K562 (cell line): ENCODE measurements around the gene GET4. TPM values are rescaled to one million over a fixed set of nuclear protein-coding genes. Genes with fewer than 3 reads are reported as not detected.
A peak's percentile ranks its signal among the peaks of the same experiment; 100 is the strongest.

Source experiments
- ATAC-seq: fragments of 200-7000 bp; cut with Tn5 transposase; 3 replicates; pipeline ENCODE4 v1.9.1; 2020; ENCODE audit warnings: moderate library complexity
- BruUV-seq: library from RNA; stranded (reverse); fragments of 400-500 nt; replicated peaks from 2 replicates; lab custom pipeline; 2021; lab: Mats Ljungman, UMichigan
- CTCF ChIA-PET: fragments of 300-600 bp; formaldehyde crosslinking; extraction: SDS; loops from one replicate; lab custom pipeline; 2021; ENCODE audit warnings: low intra/inter-chr PET ratio; lab: Yijun Ruan, JAX
- POLR2A ChIA-PET: fragments of 300-600, 350-650 bp; sonication (Branson Sonifier 250); formaldehyde crosslinking; extraction: SDS; loops from one replicate; lab custom pipeline; 2021; ENCODE audit warnings: antibody characterized with exemption, inconsistent platforms; lab: Yijun Ruan, JAX
- DNase-seq, 4 experiments: peaks; one replicate each; pipeline versions ENCODE4 v3.0.0 to v3.0.0-alpha.2; 2011 to 2018; ENCODE audit warnings: low spot score in 3 of 4, mixed read lengths in 3 of 4; ENCODE audit errors: extremely low read depth in 1 of 4
- FAIRE-seq: peaks from 2 replicates; lab custom pipeline; 2011; peaks lifted over from hg19 to GRCh38; lab: Jason Lieb, UNC
- H2AFZ ChIP-seq: 2 replicates; pipeline ENCODE4 v1.6.0; 2011; ENCODE audit warnings: low read depth, low read length, control low read depth, inconsistent platforms
- H3K27ac ChIP-seq: fragments of 200-600 bp; 3 replicates; pipeline ENCODE4 v1.8.0; 2011; ENCODE audit warnings: low read depth, mild to moderate bottlenecking, control low read depth, inconsistent platforms, low read length, moderate library complexity, mixed read lengths; ENCODE audit errors: extremely low read depth
- H3K27me3 ChIP-seq, 2 experiments: fragments of 300-600 bp in 1 of 2; 2 replicates in 1 of 2; 3 replicates in 1 of 2; pipeline versions ENCODE4 v1.6.0 to v1.8.0; 2011; ENCODE audit warnings: inconsistent platforms in 2 of 2, low read length in 2 of 2, mild to moderate bottlenecking in 1 of 2, mixed read lengths in 1 of 2, moderate library complexity in 1 of 2; ENCODE audit not compliant: control insufficient read depth in 2 of 2, insufficient read depth in 2 of 2
- H3K36me3 ChIP-seq: fragments of 300-600 bp; 3 replicates; pipeline ENCODE4 v1.8.0; 2011; ENCODE audit warnings: mild to moderate bottlenecking, low read length, inconsistent platforms; ENCODE audit not compliant: control insufficient read depth, insufficient read depth
- H3K4me1 ChIP-seq, 2 experiments: fragments of 200-600 bp in 1 of 2; replicated peaks in 1 of 2; 2 replicates in 1 of 2; 3 replicates in 1 of 2; pipeline versions ENCODE4 v1.5.1 to v1.8.0; 2011; ENCODE audit warnings: inconsistent platforms in 2 of 2, low read length in 2 of 2, mild to moderate bottlenecking in 1 of 2, mixed read lengths in 1 of 2, moderate library complexity in 1 of 2; ENCODE audit not compliant: control insufficient read depth in 2 of 2, insufficient read depth in 2 of 2
- H3K4me2 ChIP-seq: 2 replicates; pipeline ENCODE4 v1.6.1; 2011; ENCODE audit warnings: low read length, control low read depth, inconsistent platforms, mixed read lengths; ENCODE audit not compliant: insufficient read depth
- H3K4me3 ChIP-seq: fragments of 200-600 bp; sonication (generic), shearing (Covaris generic); 2 replicates; pipeline ENCODE4 v1.5.1; 2016; ENCODE audit warnings: control low read depth, inconsistent platforms
- H3K79me2 ChIP-seq: fragments of 200-600 bp; 3 replicates; pipeline ENCODE4 v1.8.0; 2011; ENCODE audit warnings: low read length, inconsistent platforms; ENCODE audit not compliant: control insufficient read depth, insufficient read depth
- H3K9ac ChIP-seq, 2 experiments: 2 replicates each; pipeline versions ENCODE4 v1.6.0 to v1.6.1; 2011; ENCODE audit warnings: low read depth in 2 of 2, low read length in 2 of 2, control low read depth in 1 of 2, inconsistent platforms in 1 of 2, mild to moderate bottlenecking in 1 of 2, mixed read lengths in 1 of 2; ENCODE audit not compliant: insufficient read depth in 1 of 2
- H3K9me1 ChIP-seq: one replicate; pipeline ENCODE4 v1.6.0; 2011; ENCODE audit warnings: inconsistent platforms, mild to moderate bottlenecking, low read length, moderate library complexity; ENCODE audit not compliant: control insufficient read depth, insufficient read depth
- H3K9me3 ChIP-seq: replicated peaks from 2 replicates; pipeline ENCODE4 v1.5.1; 2011; ENCODE audit warnings: low read depth, low read length, inconsistent platforms; ENCODE audit not compliant: control insufficient read depth, insufficient read depth
- H4K20me1 ChIP-seq: replicated peaks from 2 replicates; pipeline ENCODE4 v1.6.1; 2011; ENCODE audit warnings: low read length, inconsistent platforms, mixed read lengths; ENCODE audit not compliant: control insufficient read depth, insufficient read depth
- EZH2 ChIP-seq: IDR thresholded peaks from 2 replicates; pipeline ENCODE4 v1.6.1; 2012; ENCODE audit warnings: low read depth, mild to moderate bottlenecking, inconsistent platforms, low read length, borderline replicate concordance
- WGBS: fragments of 100-300 bp; shearing (Covaris generic); methylation state at CpG from one replicate; pipeline ENCODE4 v1.1.6; 2016; ENCODE audit warnings: low coverage, mixed read lengths; ENCODE audit not compliant: insufficient coverage; ENCODE audit errors: missing lambda C conversion rate; 5-methylcytosine and 5-hydroxymethylcytosine counted together
- in situ Hi-C: fragments of 300-500 bp; cut with MboI; formaldehyde crosslinking; loops from 4 replicates; pipeline ENCODE4 v1.15.0; 2018; ENCODE audit warnings: inconsistent platforms, mixed read lengths
- intact Hi-C: fragments of 100-400 bp; cut with micrococcal nuclease; formaldehyde crosslinking; loops from 2 replicates; pipeline ENCODE4 v1.14.2; 2022
- polyA plus RNA-seq, 8 experiments: library from polyadenylated mRNA; depleted of rRNA in 4 of 8; stranded (reverse) in 5 of 8; unstranded in 3 of 8; fragments of >200 nt; fragmentation: Nextera tagmentation in 2 of 8; fragmentation: Illumina TruSeq in 1 of 8; extraction: Ambion mirVana in 2 of 8; extraction: Trizol in 1 of 8; gene quantifications; 2 replicates each; pipeline versions ENCODE4 v1.2.1 to v1.2.3, GENCODE V29; 2011 to 2014; ENCODE audit warnings: inconsistent platforms in 1 of 8, missing spikeins in 1 of 8
- total RNA-seq, 7 experiments: library from RNA; depleted of rRNA in 6 of 7; stranded (reverse); fragments of >200 nt in 6 of 7; fragmentation: Illumina TruSeq in 2 of 7; extraction: Trizol in 2 of 7; gene quantifications; 2 replicates each; pipeline versions ENCODE4 v1.2.1 to v1.2.3, GENCODE V29; 2011 to 2021; ENCODE audit warnings: low replicate concordance in 1 of 7
- TF ChIP-seq, protein P1 (sequence below), 2 experiments: fragments of 450-650 bp; IDR thresholded peaks; 2 replicates each; pipeline ENCODE4 v1.6.1; 2018; ENCODE audit warnings: mild to moderate bottlenecking in 2 of 2, low read depth in 1 of 2; ENCODE audit not compliant: partially characterized antibody in 2 of 2
- TF ChIP-seq, protein P2 (sequence below): sonication (generic); formaldehyde crosslinking; IDR thresholded peaks from 2 replicates; pipeline ENCODE4 v1.8.1; 2023; ENCODE audit warnings: mild to moderate bottlenecking, missing genetic modification reagents

GET4 gene
- total and polyA plus RNA-seq, 9 of the 15 experiments (the other 6 are each of a cell fraction or from before 2014, with no cell fraction given) = 0.99 to 122 (median 40.4) TPM

DNA sequence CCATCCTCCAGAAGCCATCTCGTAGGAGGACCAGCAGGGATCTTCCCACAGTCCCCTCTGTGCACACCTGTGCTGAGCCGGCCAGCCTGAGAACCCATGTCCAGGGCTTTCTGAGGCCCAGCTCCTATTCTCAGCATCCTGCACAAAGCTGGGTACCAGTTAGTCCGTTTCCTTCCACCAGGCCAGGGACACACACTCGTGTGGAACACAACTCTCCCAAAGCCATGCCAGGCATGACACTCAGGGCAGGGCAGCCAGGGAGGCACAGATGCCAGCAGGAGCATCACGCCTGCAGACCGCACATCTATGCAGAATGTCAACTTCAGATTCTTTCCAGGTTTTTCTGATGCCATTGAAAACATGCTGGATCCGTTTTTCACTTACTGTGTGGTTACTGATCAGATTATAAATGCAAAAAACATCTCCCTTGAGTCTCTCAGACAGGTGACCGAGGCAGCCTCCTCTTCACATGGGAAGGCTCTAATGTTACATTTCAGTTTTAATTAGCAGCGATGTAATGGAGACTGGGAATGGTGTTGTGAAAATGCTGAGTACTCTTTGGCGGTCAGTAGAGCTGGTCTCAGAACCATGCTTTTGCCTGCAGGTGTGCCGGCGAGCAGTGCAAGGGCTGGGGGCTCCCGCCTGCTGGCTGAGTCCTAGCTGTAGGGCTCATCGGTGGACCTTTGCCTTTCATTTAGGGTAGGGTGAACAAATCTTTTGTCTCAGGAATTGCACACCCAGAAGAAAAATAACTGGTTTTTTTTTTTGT lies 47.4 kb upstream of the GET4 start:
- Histone ChIP-seq H3K9ac (no peak overlapping the region), H3K4me2 (no peak overlapping the region), H3K4me1 (peaks cover 18 to 29% of the 10 kb centered on the region in 2 experiments), H3K9me3 (no peaks in the 10 kb centered on the region), H3K9me1 (peaks cover 6% of the 10 kb centered on the region), H3K27me3 (no peaks in the 10 kb centered on the region), H3K79me2 (peaks cover 92% of the 10 kb centered on the region), H3K27ac (no peak overlapping the region), H4K20me1 (peaks cover 28% of the 10 kb centered on the region; the same call in 1 of the 2 replicates), H3K36me3 (peaks cover 31% of the 10 kb centered on the region; the same call in 2 of the 3 replicates), H3K4me3 (no peak overlapping the region), H2AFZ (no peak overlapping the region)
- FAIRE-seq = no peak
- in situ Hi-C loops (no loop called here), intact Hi-C loops (no loop called here)
- no peak for TF ChIP-seq EZH2
- TF ChIP-seq, protein P1, sequence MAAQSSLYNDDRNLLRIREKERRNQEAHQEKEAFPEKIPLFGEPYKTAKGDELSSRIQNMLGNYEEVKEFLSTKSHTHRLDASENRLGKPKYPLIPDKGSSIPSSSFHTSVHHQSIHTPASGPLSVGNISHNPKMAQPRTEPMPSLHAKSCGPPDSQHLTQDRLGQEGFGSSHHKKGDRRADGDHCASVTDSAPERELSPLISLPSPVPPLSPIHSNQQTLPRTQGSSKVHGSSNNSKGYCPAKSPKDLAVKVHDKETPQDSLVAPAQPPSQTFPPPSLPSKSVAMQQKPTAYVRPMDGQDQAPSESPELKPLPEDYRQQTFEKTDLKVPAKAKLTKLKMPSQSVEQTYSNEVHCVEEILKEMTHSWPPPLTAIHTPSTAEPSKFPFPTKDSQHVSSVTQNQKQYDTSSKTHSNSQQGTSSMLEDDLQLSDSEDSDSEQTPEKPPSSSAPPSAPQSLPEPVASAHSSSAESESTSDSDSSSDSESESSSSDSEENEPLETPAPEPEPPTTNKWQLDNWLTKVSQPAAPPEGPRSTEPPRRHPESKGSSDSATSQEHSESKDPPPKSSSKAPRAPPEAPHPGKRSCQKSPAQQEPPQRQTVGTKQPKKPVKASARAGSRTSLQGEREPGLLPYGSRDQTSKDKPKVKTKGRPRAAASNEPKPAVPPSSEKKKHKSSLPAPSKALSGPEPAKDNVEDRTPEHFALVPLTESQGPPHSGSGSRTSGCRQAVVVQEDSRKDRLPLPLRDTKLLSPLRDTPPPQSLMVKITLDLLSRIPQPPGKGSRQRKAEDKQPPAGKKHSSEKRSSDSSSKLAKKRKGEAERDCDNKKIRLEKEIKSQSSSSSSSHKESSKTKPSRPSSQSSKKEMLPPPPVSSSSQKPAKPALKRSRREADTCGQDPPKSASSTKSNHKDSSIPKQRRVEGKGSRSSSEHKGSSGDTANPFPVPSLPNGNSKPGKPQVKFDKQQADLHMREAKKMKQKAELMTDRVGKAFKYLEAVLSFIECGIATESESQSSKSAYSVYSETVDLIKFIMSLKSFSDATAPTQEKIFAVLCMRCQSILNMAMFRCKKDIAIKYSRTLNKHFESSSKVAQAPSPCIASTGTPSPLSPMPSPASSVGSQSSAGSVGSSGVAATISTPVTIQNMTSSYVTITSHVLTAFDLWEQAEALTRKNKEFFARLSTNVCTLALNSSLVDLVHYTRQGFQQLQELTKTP (IDR thresholded peaks at IDR 0.05; ENCODE audit: low read depth in 1 of 2, partially characterized antibody in 2 of 2) = no peak
- TF ChIP-seq, protein P2, sequence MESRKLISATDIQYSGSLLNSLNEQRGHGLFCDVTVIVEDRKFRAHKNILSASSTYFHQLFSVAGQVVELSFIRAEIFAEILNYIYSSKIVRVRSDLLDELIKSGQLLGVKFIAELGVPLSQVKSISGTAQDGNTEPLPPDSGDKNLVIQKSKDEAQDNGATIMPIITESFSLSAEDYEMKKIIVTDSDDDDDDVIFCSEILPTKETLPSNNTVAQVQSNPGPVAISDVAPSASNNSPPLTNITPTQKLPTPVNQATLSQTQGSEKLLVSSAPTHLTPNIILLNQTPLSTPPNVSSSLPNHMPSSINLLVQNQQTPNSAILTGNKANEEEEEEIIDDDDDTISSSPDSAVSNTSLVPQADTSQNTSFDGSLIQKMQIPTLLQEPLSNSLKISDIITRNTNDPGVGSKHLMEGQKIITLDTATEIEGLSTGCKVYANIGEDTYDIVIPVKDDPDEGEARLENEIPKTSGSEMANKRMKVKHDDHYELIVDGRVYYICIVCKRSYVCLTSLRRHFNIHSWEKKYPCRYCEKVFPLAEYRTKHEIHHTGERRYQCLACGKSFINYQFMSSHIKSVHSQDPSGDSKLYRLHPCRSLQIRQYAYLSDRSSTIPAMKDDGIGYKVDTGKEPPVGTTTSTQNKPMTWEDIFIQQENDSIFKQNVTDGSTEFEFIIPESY = peak; percentile 58
- no peak for DNase-seq
- WGBS = 77% methylated on average over 12 of the region's 14 CpGs
- no peak for ATAC-seq
- BruUV-seq = no TSS peak
- ChIA-PET CTCF (no interaction called here), POLR2A (interaction anchor here (0.6 kb wide), 1 partner anchor 16 kb away, joined by 3 read pairs; no protein-coding TSS in a partner anchor)
